Natural killer cell (primary cell): ENCODE results near the gene OR2A2. TPM values are rescaled to one million over a fixed set of nuclear protein-coding genes. Genes with fewer than 3 reads are reported as not detected.

Experiments
- ATAC-seq, 3 donors: fragments of 150-1000 bp in 2 of 3; fragments of 200-7000 bp in 1 of 3; cut with Tn5 transposase; 1 replicate in 1 of 3; 2 replicates in 2 of 3; pipeline ENCODE4 v1.10.0; 2021; ENCODE audit warnings: mild to moderate bottlenecking in 2 of 3, moderate library complexity in 2 of 3
- DNase-seq, 2 donors: peaks; one replicate each; pipeline versions ENCODE4 v3.0.0 to v3.0.0-alpha.2; 2013 to 2021; ENCODE audit warnings: mixed read lengths in 1 of 2
- H3K27ac ChIP-seq: one replicate; pipeline ENCODE4 v1.5.1; 2013; ENCODE audit warnings: mild to moderate bottlenecking, low read length
- H3K27me3 ChIP-seq: one replicate; pipeline ENCODE4 v1.6.1; 2013; ENCODE audit warnings: low read length; ENCODE audit not compliant: control insufficient read depth, insufficient read depth
- H3K36me3 ChIP-seq: one replicate; pipeline ENCODE4 v1.6.1; 2013; ENCODE audit warnings: low read length; ENCODE audit not compliant: control insufficient read depth, insufficient read depth
- H3K4me1 ChIP-seq: one replicate; pipeline ENCODE4 v1.6.1; 2013; ENCODE audit warnings: low read length; ENCODE audit not compliant: control insufficient read depth, insufficient read depth
- H3K4me3 ChIP-seq: one replicate; pipeline ENCODE4 v1.5.1; 2013; ENCODE audit warnings: low read length
- H3K9me3 ChIP-seq: one replicate; pipeline ENCODE4 v1.6.1; 2013; ENCODE audit warnings: low read length; ENCODE audit not compliant: control insufficient read depth, insufficient read depth
- H3K27ac Mint-ChIP-seq, 2 donors: one replicate each; pipeline ENCODE4 v1.8.0; 2022; ENCODE audit warnings: mild to moderate bottlenecking in 2 of 2, mixed read lengths in 2 of 2, moderate library complexity in 1 of 2
- H3K27me3 Mint-ChIP-seq, 2 donors: one replicate each; pipeline ENCODE4 v1.8.0; 2022; ENCODE audit warnings: low read depth in 2 of 2, mixed read lengths in 2 of 2
- H3K36me3 Mint-ChIP-seq: one replicate; pipeline ENCODE4 v1.8.0; 2022; ENCODE audit warnings: mixed read lengths
- H3K4me1 Mint-ChIP-seq, 2 donors: one replicate each; pipeline ENCODE4 v1.8.0; 2022; ENCODE audit warnings: mixed read lengths in 2 of 2
- H3K4me3 Mint-ChIP-seq: one replicate; pipeline ENCODE4 v1.8.0; 2022; ENCODE audit warnings: mild to moderate bottlenecking, moderate library complexity, mixed read lengths
- H3K9me3 Mint-ChIP-seq, 2 donors: one replicate each; pipeline ENCODE4 v1.8.0; 2022; ENCODE audit warnings: mixed read lengths in 2 of 2
- CTCF ChIP-seq: fragments of 200-600 bp; IDR thresholded peaks from one replicate; pipeline ENCODE4 v1.8.0; 2022; ENCODE audit warnings: antibody characterized with exemption
- WGBS: methylation state at CpG from one replicate; pipeline ENCODE4 v1.1.7; 2013; ENCODE audit warnings: missing lambda C conversion rate; ENCODE audit not compliant: insufficient coverage; 5-methylcytosine and 5-hydroxymethylcytosine counted together
- intact Hi-C: fragments of 100-400 bp; cut with micrococcal nuclease; formaldehyde crosslinking; loops from one replicate; pipeline ENCODE4 v1.14.2; 2022
- total RNA-seq, 4 donors: library from RNA; stranded (reverse); fragments of 120-200 nt in 1 of 4; gene quantifications; one replicate each; pipeline versions ENCODE4 v1.2.3 to v1.2.4, GENCODE V29; 2013 to 2022

OR2A2 gene
- total RNA-seq, 3 donors from 2014 or later (not counting 1 experiment from before 2014, with no cell fraction given), result not detected

DNA sequence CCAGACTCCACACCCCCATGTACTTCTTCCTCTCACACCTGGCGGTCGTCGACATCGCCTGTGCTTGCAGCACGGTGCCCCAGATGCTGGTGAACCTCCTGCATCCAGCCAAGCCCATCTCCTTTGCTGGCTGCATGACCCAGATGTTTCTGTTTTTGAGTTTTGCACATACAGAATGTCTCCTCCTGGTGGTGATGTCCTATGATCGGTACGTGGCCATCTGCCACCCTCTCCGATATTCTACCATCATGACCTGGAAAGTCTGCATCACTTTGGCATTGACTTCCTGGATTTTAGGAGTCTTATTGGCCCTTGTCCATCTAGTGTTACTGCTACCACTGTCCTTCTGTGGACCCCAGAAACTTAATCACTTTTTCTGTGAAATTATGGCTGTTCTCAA lies 35.0 kb upstream of the OR2A2 start:
- Mint-ChIP-seq H3K4me1 (no peaks in the 10 kb centered on the region), H3K27me3 (no peaks in the 10 kb centered on the region), H3K27ac (no peak overlapping the region), H3K4me3 (no peak overlapping the region), H3K36me3 (no peaks in the 10 kb centered on the region), H3K9me3 (peaks cover 0 to 2% of the 10 kb centered on the region in 2 donors)
- TF ChIP-seq CTCF, result no peak
- no peak overlapping the region for H3K4me3 ChIP-seq
- ATAC-seq (no peak), DNase-seq (no peak)
- no peaks in the 10 kb centered on the region for H3K27me3 ChIP-seq
- H3K4me1 ChIP-seq, result no peaks in the 10 kb centered on the region
- intact Hi-C loops, result no loop called here
- no peaks in the 10 kb centered on the region for H3K36me3 ChIP-seq
- H3K27ac ChIP-seq, result no peak overlapping the region
- 94% methylated on average over 8 of the region's 8 CpGs for WGBS
- H3K9me3 ChIP-seq, result no peaks in the 10 kb centered on the region

- ATAC-seq, result no peak
- H3K9me3 Mint-ChIP-seq, result peaks cover 0 to 3% of the 10 kb centered on the region in 2 donors
Measured at GRCh38 chr7:144085978-144086377, 23.4 kb upstream of the OR2A2 start, which contains the start of gene OR2A12. Gene OR2A12, plus strand, starts transcription at chr7:144086278. Its CDS starts 8,830 bp downstream, at chr7:144095108.

GRCh38 chr7:144086730-144087129 lies 22.7 kb upstream of the OR2A2 start:
- H3K36me3 Mint-ChIP-seq, result no peaks in the 10 kb centered on the region
- no peaks in the 10 kb centered on the region for H3K4me1 Mint-ChIP-seq
- H3K9me3 Mint-ChIP-seq, result peaks cover 2 to 3% of the 10 kb centered on the region in 2 donors
- no peaks in the 10 kb centered on the region for H3K27me3 ChIP-seq
- H3K9me3 ChIP-seq, result no peaks in the 10 kb centered on the region
- H3K4me1 ChIP-seq, result no peaks in the 10 kb centered on the region
- no peak for ATAC-seq
- H3K27ac ChIP-seq, result no peak overlapping the region
- no peaks in the 10 kb centered on the region for H3K36me3 ChIP-seq
- no peak overlapping the region for H3K4me3 ChIP-seq
- no peaks in the 10 kb centered on the region for H3K27me3 Mint-ChIP-seq
- no peak for TF ChIP-seq CTCF
- H3K4me3 Mint-ChIP-seq, result no peak overlapping the region
- intact Hi-C loops, result no loop called here
- DNase-seq, result no peak
- no peak overlapping the region for H3K27ac Mint-ChIP-seq
- WGBS, result 85% methylated on average over 4 of the region's 4 CpGs

More at GRCh38 chr7:144085978-144086377, 23.4 kb upstream of the OR2A2 start, which contains the start of gene OR2A12:
- no peaks in the 10 kb centered on the region for H3K27me3 ChIP-seq
- intact Hi-C loops, result no loop called here
- no peak for TF ChIP-seq CTCF
- H3K9me3 ChIP-seq, result no peaks in the 10 kb centered on the region
- no peak for DNase-seq
- H3K4me1 Mint-ChIP-seq, result no peaks in the 10 kb centered on the region
- H3K27ac ChIP-seq, result no peak within 1 kb of the TSS
- no peaks in the 10 kb centered on the region for H3K36me3 ChIP-seq
- H3K4me1 ChIP-seq, result no peaks in the 10 kb centered on the region
- no peak within 1 kb of the TSS for H3K4me3 Mint-ChIP-seq
- H3K36me3 Mint-ChIP-seq, result no peaks in the 10 kb centered on the region
- H3K27me3 Mint-ChIP-seq, result no peaks in the 10 kb centered on the region
- H3K27ac Mint-ChIP-seq, result no peak within 1 kb of the TSS
- 78% methylated on average over 1 of the region's 2 CpGs for WGBS
- no peak within 1 kb of the TSS for H3K4me3 ChIP-seq

- no peaks in the 10 kb centered on the region for H3K27me3 ChIP-seq
- ATAC-seq (no peak), DNase-seq (no peak)
- H3K27ac Mint-ChIP-seq, result no peak overlapping the region
- no peak overlapping the region for H3K27ac ChIP-seq
- no CpG with 5 or more reads among the region's 1 CpG for WGBS
- no peaks in the 10 kb centered on the region for H3K9me3 ChIP-seq
- no peaks in the 10 kb centered on the region for H3K4me1 ChIP-seq
- TF ChIP-seq CTCF, result no peak
- no peaks in the 10 kb centered on the region for H3K4me1 Mint-ChIP-seq
- H3K4me3 ChIP-seq, result no peak overlapping the region
- H3K36me3 Mint-ChIP-seq, result no peaks in the 10 kb centered on the region
- no peaks in the 10 kb centered on the region for H3K27me3 Mint-ChIP-seq
- no peaks in the 10 kb centered on the region for H3K36me3 ChIP-seq
- H3K9me3 Mint-ChIP-seq, result peaks cover 3 to 5% of the 10 kb centered on the region in 2 donors
- H3K4me3 Mint-ChIP-seq, result no peak overlapping the region
- intact Hi-C loops, result no loop called here
Measured at GRCh38 chr7:144087230-144087629, 22.2 kb upstream of the OR2A2 start.
